SK-N-SH (cell line): ENCODE results near the gene GOLGA3. TPM values are rescaled to one million over a fixed set of nuclear protein-coding genes. Genes with fewer than 3 reads are reported as not detected.

Experiments used
- CTCF ChIA-PET: fragments of 300-600, 350-600 bp; formaldehyde crosslinking; extraction: SDS; loops from one replicate; lab custom pipeline; 2021; lab: Yijun Ruan, JAX
- POLR2A ChIA-PET: fragments of 350-600 bp; sonication (Branson Sonifier 250); formaldehyde crosslinking; extraction: SDS; loops from one replicate; lab custom pipeline; 2020; ENCODE audit warnings: antibody characterized with exemption, inconsistent platforms; lab: Yijun Ruan, JAX
- DNase-seq: peaks from one replicate; pipeline ENCODE4 v3.0.0; 2012
- H2AFZ ChIP-seq: fragments of 200-600 bp; sonication (generic); 2 replicates; pipeline ENCODE4 v1.8.1; 2016; ENCODE audit warnings: antibody characterized with exemption, mild to moderate bottlenecking, low read depth
- H3F3A ChIP-seq: fragments of 200-600 bp; sonication (generic); replicated peaks from 2 replicates; pipeline ENCODE3; 2016; ENCODE audit warnings: antibody characterized with exemption, mild to moderate bottlenecking; ENCODE audit not compliant: insufficient read depth
- H3K27ac ChIP-seq, 2 experiments: fragments of 200-500 bp in 1 of 2; fragments of 200-600 bp in 1 of 2; sonication (Bioruptor generic) in 1 of 2; sonication (generic), shearing (Covaris generic) in 1 of 2; 2 replicates each; pipeline versions ENCODE4 v1.5.1 to v1.6.1; 2014 to 2016; ENCODE audit warnings: low read depth in 2 of 2, inconsistent platforms in 1 of 2, low read length in 1 of 2, mild to moderate bottlenecking in 1 of 2, mixed read lengths in 1 of 2
- H3K27me3 ChIP-seq: fragments of 200-600 bp; sonication (generic), shearing (Covaris generic); 2 replicates; pipeline ENCODE4 v1.6.1; 2016; ENCODE audit warnings: mixed run types; ENCODE audit not compliant: insufficient read depth
- H3K36me3 ChIP-seq, 2 experiments: fragments of 200-500 bp in 1 of 2; fragments of 200-600 bp in 1 of 2; sonication (Bioruptor generic) in 1 of 2; sonication (generic) in 1 of 2; replicated peaks in 1 of 2; 2 replicates each; pipeline versions ENCODE3 to v1.5.1; 2014 to 2016; ENCODE audit warnings: low read length in 1 of 2, mild to moderate bottlenecking in 1 of 2; ENCODE audit not compliant: insufficient read depth in 2 of 2, control insufficient read depth in 1 of 2
- H3K4me1 ChIP-seq, 2 experiments: fragments of 200-500 bp in 1 of 2; fragments of 200-600 bp in 1 of 2; sonication (Bioruptor generic) in 1 of 2; sonication (generic), shearing (Covaris generic) in 1 of 2; 2 replicates each; pipeline versions ENCODE4 v1.5.1 to v1.6.1; 2014 to 2016; ENCODE audit warnings: low read depth in 1 of 2, low read length in 1 of 2, mixed run types in 1 of 2; ENCODE audit not compliant: insufficient read depth in 2 of 2, control insufficient read depth in 1 of 2
- H3K4me2 ChIP-seq: fragments of 200-600 bp; sonication (generic), shearing (Covaris generic); 2 replicates; pipeline ENCODE4 v1.6.1; 2017; ENCODE audit warnings: mixed run types
- H3K4me3 ChIP-seq, 2 experiments: fragments of 200-500 bp in 1 of 2; fragments of 200-600 bp in 1 of 2; sonication (Bioruptor generic) in 1 of 2; sonication (generic), shearing (Covaris generic) in 1 of 2; 2 replicates each; pipeline versions ENCODE4 v1.5.1 to v1.8.1; 2014 to 2016; ENCODE audit warnings: low read depth in 2 of 2, inconsistent platforms in 1 of 2, low read length in 1 of 2, mild to moderate bottlenecking in 1 of 2, mixed read lengths in 1 of 2, moderate library complexity in 1 of 2
- H3K79me2 ChIP-seq: fragments of 200-600 bp; sonication (generic); 2 replicates; pipeline ENCODE4 v1.8.1; 2017; ENCODE audit warnings: mild to moderate bottlenecking; ENCODE audit not compliant: insufficient read depth
- H3K9ac ChIP-seq: fragments of 200-600 bp; sonication (generic); 2 replicates; pipeline ENCODE4 v1.6.1; 2017; ENCODE audit warnings: mixed run types
- H3K9me2 ChIP-seq: fragments of 200-600 bp; sonication (generic); 2 replicates; pipeline ENCODE4 v1.6.1; 2017; ENCODE audit warnings: mixed run types
- H3K9me3 ChIP-seq: fragments of 200-600 bp; sonication (generic); 2 replicates; pipeline ENCODE4 v1.6.1; 2017; ENCODE audit warnings: mixed run types, mild to moderate bottlenecking, moderate library complexity
- H4K20me1 ChIP-seq: fragments of 200-600 bp; sonication (generic); 2 replicates; pipeline ENCODE4 v1.6.1; 2017; ENCODE audit warnings: mild to moderate bottlenecking, mixed run types; ENCODE audit not compliant: insufficient read depth
- CHD2 ChIP-seq: fragments of 150-350 bp; IDR thresholded peaks from 2 replicates; pipeline ENCODE4 v1.6.1; 2018; ENCODE audit warnings: low read length; ENCODE audit not compliant: partially characterized antibody
- FOSL2 ChIP-seq: IDR thresholded peaks from 2 replicates; pipeline ENCODE4 v1.4.0; 2012; ENCODE audit warnings: low read depth, mild to moderate bottlenecking, moderate library complexity, borderline replicate concordance
- FOXJ3 ChIP-seq: sonication (generic); formaldehyde crosslinking; IDR thresholded peaks from 2 replicates; pipeline ENCODE4 v1.5.1; 2020; ENCODE audit warnings: mild to moderate bottlenecking, missing genetic modification reagents
- FOXM1 ChIP-seq: IDR thresholded peaks from 2 replicates; pipeline ENCODE4 v1.4.0; 2012; ENCODE audit warnings: low read depth, mild to moderate bottlenecking
- JUND ChIP-seq: IDR thresholded peaks from 2 replicates; pipeline ENCODE4 v1.4.0; 2012
- MEF2A ChIP-seq: IDR thresholded peaks from 2 replicates; pipeline ENCODE4 v1.4.0; 2012; ENCODE audit warnings: low read depth, borderline replicate concordance
- NFIC ChIP-seq: IDR thresholded peaks from 2 replicates; pipeline ENCODE4 v1.4.0; 2012; ENCODE audit warnings: borderline replicate concordance
- POLR2AphosphoS5 ChIP-seq: IDR thresholded peaks from 2 replicates; pipeline ENCODE4 v1.6.1; 2012; ENCODE audit warnings: low read depth, low read length
- RAD21 ChIP-seq: IDR thresholded peaks from 2 replicates; pipeline ENCODE4 v1.6.1; 2012; ENCODE audit warnings: mild to moderate bottlenecking, low read length
- RFX5 ChIP-seq: IDR thresholded peaks from 2 replicates; pipeline ENCODE4 v1.6.1; 2012; ENCODE audit warnings: mild to moderate bottlenecking, improper control_type of control experiment, low read length
- SIN3A ChIP-seq: IDR thresholded peaks from 2 replicates; pipeline ENCODE4 v1.6.1; 2012; ENCODE audit warnings: low read depth, mild to moderate bottlenecking, low read length, moderate library complexity, borderline replicate concordance
- TAF1 ChIP-seq: IDR thresholded peaks from 2 replicates; pipeline ENCODE4 v1.6.1; 2012; ENCODE audit warnings: low read depth, mild to moderate bottlenecking, low read length, moderate library complexity, borderline replicate concordance
- TCF12 ChIP-seq: IDR thresholded peaks from 2 replicates; pipeline ENCODE4 v1.4.0; 2012
- WGBS: methylation state at CpG from one replicate; pipeline ENCODE4 v1.1.6; 2017; ENCODE audit warnings: low lambda C conversion rate; 5-methylcytosine and 5-hydroxymethylcytosine counted together
- polyA plus RNA-seq, 3 experiments: library from polyadenylated mRNA; depleted of rRNA; stranded (reverse); fragments of >200 nt; gene quantifications; 2 replicates each; pipeline ENCODE4 v1.2.3, GENCODE V29; 2012
- TF ChIP-seq, protein P1 (sequence below): IDR thresholded peaks from 2 replicates; pipeline ENCODE4 v1.6.1; 2012; ENCODE audit warnings: mild to moderate bottlenecking, low read depth, low read length, moderate library complexity

GOLGA3 gene
- polyA plus RNA-seq, 1 of the 3 experiments (the other 2 are of a cell fraction), result 16.9 TPM

GRCh38 chr12:132839558-132840235 is 11.0 kb upstream of the GOLGA3 start:
- WGBS, result 75% methylated on average over 14 of the region's 14 CpGs

GRCh38 chr12:132838410-132839080 is 9.9 kb upstream of the GOLGA3 start:
- DNase-seq, result peak; percentile 28
- H3K9me3 ChIP-seq, result no peaks in the 10 kb centered on the region
- no peak overlapping the region for H3K4me3 ChIP-seq
- no peaks in the 10 kb centered on the region for H4K20me1 ChIP-seq
- no peak overlapping the region for H3K4me2 ChIP-seq
- no peaks in the 10 kb centered on the region for H3F3A ChIP-seq
- H3K4me1 ChIP-seq, result no peaks in the 10 kb centered on the region
- H3K27ac ChIP-seq, result no peak overlapping the region
- ChIA-PET CTCF (no interaction called here), POLR2A (no interaction called here)
- no peaks in the 10 kb centered on the region for H3K27me3 ChIP-seq
- no peak overlapping the region for H3K9ac ChIP-seq
- H2AFZ ChIP-seq, result no peak overlapping the region
- 90% methylated on average over 8 of the region's 17 CpGs for WGBS
- H3K79me2 ChIP-seq, result no peaks in the 10 kb centered on the region
- peaks cover 23 to 37% of the 10 kb centered on the region in 2 experiments for H3K36me3 ChIP-seq
- H3K9me2 ChIP-seq, result no peaks in the 10 kb centered on the region
- TF ChIP-seq MEF2A, result no peak
- no peak for TF ChIP-seq FOXM1
- TF ChIP-seq CHD2, result no peak
- no peak for TF ChIP-seq FOSL2
- no peak for TF ChIP-seq SIN3A
- no peak for TF ChIP-seq NFIC
- TF ChIP-seq RFX5, result no peak
- no peak for TF ChIP-seq TAF1
- no peak for TF ChIP-seq FOXJ3 (CRISPR knock-in tag)
- no peak for TF ChIP-seq JUND
- no peak for TF ChIP-seq POLR2AphosphoS5
- no peak for TF ChIP-seq TCF12
- no peak for TF ChIP-seq RAD21

More at GRCh38 chr12:132839558-132840235, 11.0 kb upstream of the GOLGA3 start:
- Histone ChIP-seq H4K20me1 (no peaks in the 10 kb centered on the region), H2AFZ (no peak overlapping the region), H3K9ac (no peak overlapping the region), H3K4me2 (no peak overlapping the region), H3K27me3 (no peaks in the 10 kb centered on the region), H3K27ac (no peak overlapping the region), H3K4me3 (no peak overlapping the region), H3K36me3 (peaks cover 27 to 40% of the 10 kb centered on the region in 2 experiments), H3K9me2 (no peaks in the 10 kb centered on the region), H3K9me3 (no peaks in the 10 kb centered on the region), H3K79me2 (no peaks in the 10 kb centered on the region), H3K4me1 (no peaks in the 10 kb centered on the region), H3F3A (no peaks in the 10 kb centered on the region)
- DNase-seq, result no peak
- POLR2A ChIA-PET, result no interaction called here
- CTCF ChIA-PET, result no interaction called here
- TF ChIP-seq, protein P1, sequence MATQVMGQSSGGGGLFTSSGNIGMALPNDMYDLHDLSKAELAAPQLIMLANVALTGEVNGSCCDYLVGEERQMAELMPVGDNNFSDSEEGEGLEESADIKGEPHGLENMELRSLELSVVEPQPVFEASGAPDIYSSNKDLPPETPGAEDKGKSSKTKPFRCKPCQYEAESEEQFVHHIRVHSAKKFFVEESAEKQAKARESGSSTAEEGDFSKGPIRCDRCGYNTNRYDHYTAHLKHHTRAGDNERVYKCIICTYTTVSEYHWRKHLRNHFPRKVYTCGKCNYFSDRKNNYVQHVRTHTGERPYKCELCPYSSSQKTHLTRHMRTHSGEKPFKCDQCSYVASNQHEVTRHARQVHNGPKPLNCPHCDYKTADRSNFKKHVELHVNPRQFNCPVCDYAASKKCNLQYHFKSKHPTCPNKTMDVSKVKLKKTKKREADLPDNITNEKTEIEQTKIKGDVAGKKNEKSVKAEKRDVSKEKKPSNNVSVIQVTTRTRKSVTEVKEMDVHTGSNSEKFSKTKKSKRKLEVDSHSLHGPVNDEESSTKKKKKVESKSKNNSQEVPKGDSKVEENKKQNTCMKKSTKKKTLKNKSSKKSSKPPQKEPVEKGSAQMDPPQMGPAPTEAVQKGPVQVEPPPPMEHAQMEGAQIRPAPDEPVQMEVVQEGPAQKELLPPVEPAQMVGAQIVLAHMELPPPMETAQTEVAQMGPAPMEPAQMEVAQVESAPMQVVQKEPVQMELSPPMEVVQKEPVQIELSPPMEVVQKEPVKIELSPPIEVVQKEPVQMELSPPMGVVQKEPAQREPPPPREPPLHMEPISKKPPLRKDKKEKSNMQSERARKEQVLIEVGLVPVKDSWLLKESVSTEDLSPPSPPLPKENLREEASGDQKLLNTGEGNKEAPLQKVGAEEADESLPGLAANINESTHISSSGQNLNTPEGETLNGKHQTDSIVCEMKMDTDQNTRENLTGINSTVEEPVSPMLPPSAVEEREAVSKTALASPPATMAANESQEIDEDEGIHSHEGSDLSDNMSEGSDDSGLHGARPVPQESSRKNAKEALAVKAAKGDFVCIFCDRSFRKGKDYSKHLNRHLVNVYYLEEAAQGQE, result no peak
- no peak for TF ChIP-seq FOXJ3 (CRISPR knock-in tag)
